WTC11 (cell line): ENCODE data around the gene KANSL3. TPM values are rescaled to one million over a fixed set of nuclear protein-coding genes. Genes with fewer than 3 reads are reported as not detected.

Experiments
- ATAC-seq: fragments of 200-7000 bp; cut with Tn5 transposase; 2 replicates; pipeline ENCODE4 v1.10.0; 2021; ENCODE audit warnings: mild to moderate bottlenecking, moderate library complexity
- CTCF ChIA-PET: fragments of 300-600 bp; sonication (Branson Sonifier 250); formaldehyde crosslinking; loops from one replicate; lab custom pipeline; 2021; ENCODE audit warnings: antibody characterized with exemption; lab: Charles Lee
- POLR2A ChIA-PET: fragments of 350-600 bp; sonication (Branson Sonifier 250); formaldehyde crosslinking; loops from one replicate; lab custom pipeline; 2021; ENCODE audit warnings: antibody characterized with exemption; lab: Charles Lee
- DNase-seq: peaks from one replicate; pipeline ENCODE4 v3.0.0; 2021; ENCODE audit warnings: low spot score
- H3K27ac Mint-ChIP-seq: 2 replicates; pipeline ENCODE4 v1.8.0; 2021; ENCODE audit warnings: mixed read lengths
- H3K27me3 Mint-ChIP-seq: 2 replicates; pipeline ENCODE4 v1.8.0; 2021; ENCODE audit warnings: low read depth, mild to moderate bottlenecking, moderate library complexity, mixed read lengths
- H3K36me3 Mint-ChIP-seq: 2 replicates; pipeline ENCODE4 v1.8.0; 2021; ENCODE audit warnings: mixed read lengths
- H3K4me1 Mint-ChIP-seq: 2 replicates; pipeline ENCODE4 v1.8.0; 2022; ENCODE audit warnings: mixed read lengths
- H3K4me3 Mint-ChIP-seq: 2 replicates; pipeline ENCODE4 v1.8.0; 2021; ENCODE audit warnings: mild to moderate bottlenecking, moderate library complexity, mixed read lengths
- H3K9me3 Mint-ChIP-seq: 2 replicates; pipeline ENCODE4 v1.8.0; 2021; ENCODE audit warnings: mixed read lengths
- AFF4 ChIP-seq: sonication (generic); formaldehyde crosslinking; IDR thresholded peaks from 2 replicates; pipeline ENCODE4 v1.8.1; 2023; ENCODE audit warnings: mild to moderate bottlenecking, missing genetic modification reagents, borderline replicate concordance
- CDX4 ChIP-seq: fragments of 250-450 bp; sonication (Bioruptor Pico); IDR thresholded peaks from 2 replicates; pipeline ENCODE4 v1.9.0; 2021; ENCODE audit warnings: moderate library complexity, mild to moderate bottlenecking, inconsistent platforms, borderline replicate concordance
- CREB1 ChIP-seq: sonication (generic); formaldehyde crosslinking; IDR thresholded peaks from 2 replicates; pipeline ENCODE4 v1.8.0; 2023; ENCODE audit warnings: mild to moderate bottlenecking, missing genetic modification reagents
- CREM ChIP-seq: sonication (generic); formaldehyde crosslinking; IDR thresholded peaks from 2 replicates; pipeline ENCODE4 v1.8.1; 2022; ENCODE audit warnings: mild to moderate bottlenecking, missing genetic modification reagents, moderate library complexity
- CTCF ChIP-seq: fragments of 200-600 bp; IDR thresholded peaks from 2 replicates; pipeline ENCODE4 v1.8.0; 2022; ENCODE audit warnings: antibody characterized with exemption
- E2F4 ChIP-seq: sonication (generic); formaldehyde crosslinking; IDR thresholded peaks from 2 replicates; pipeline ENCODE4 v1.8.1; 2022; ENCODE audit warnings: low read depth, mild to moderate bottlenecking, moderate library complexity, missing genetic modification reagents, borderline replicate concordance
- EMX1 ChIP-seq: fragments of 250-450 bp; sonication (Bioruptor Pico); IDR thresholded peaks from 2 replicates; pipeline ENCODE4 v1.8.0; 2021; ENCODE audit warnings: mild to moderate bottlenecking
- ERG ChIP-seq: fragments of 250-450 bp; sonication (Bioruptor Pico); IDR thresholded peaks from 2 replicates; pipeline ENCODE4 v1.8.0; 2021; ENCODE audit warnings: mild to moderate bottlenecking
- IRF2 ChIP-seq: sonication (generic); formaldehyde crosslinking; IDR thresholded peaks from 2 replicates; pipeline ENCODE4 v1.8.0; 2022; ENCODE audit warnings: low read depth, missing genetic modification reagents, borderline replicate concordance
- KAT7 ChIP-seq: sonication (generic); formaldehyde crosslinking; IDR thresholded peaks from 2 replicates; pipeline ENCODE4 v1.8.1; 2023; ENCODE audit warnings: missing genetic modification reagents, mild to moderate bottlenecking, borderline replicate concordance
- NR1H2 ChIP-seq: sonication (generic); formaldehyde crosslinking; IDR thresholded peaks from 2 replicates; pipeline ENCODE4 v1.9.0; 2021; ENCODE audit warnings: mild to moderate bottlenecking, moderate library complexity, missing genetic modification reagents
- PREB ChIP-seq: sonication (generic); formaldehyde crosslinking; IDR thresholded peaks from 2 replicates; pipeline ENCODE4 v1.8.1; 2022; ENCODE audit warnings: mild to moderate bottlenecking, missing genetic modification reagents, moderate library complexity, borderline replicate concordance
- PRRX2 ChIP-seq: fragments of 250-450 bp; sonication (Bioruptor Pico); IDR thresholded peaks from 2 replicates; pipeline ENCODE4 v1.8.0; 2021; ENCODE audit warnings: mild to moderate bottlenecking
- RORB ChIP-seq: fragments of 250-450 bp; sonication (Bioruptor Pico); IDR thresholded peaks from 2 replicates; pipeline ENCODE4 v1.9.0; 2021; ENCODE audit warnings: mild to moderate bottlenecking
- ZNF138 ChIP-seq: sonication (generic); formaldehyde crosslinking; conservative IDR thresholded peaks from 2 replicates; pipeline ENCODE4 v1.8.1; 2022; ENCODE audit warnings: mild to moderate bottlenecking, moderate library complexity, missing genetic modification reagents
- ZNF263 ChIP-seq: sonication (generic); formaldehyde crosslinking; IDR thresholded peaks from 2 replicates; pipeline ENCODE4 v1.8.1; 2022; ENCODE audit warnings: low read depth, mild to moderate bottlenecking, moderate library complexity, missing genetic modification reagents
- ZNF317 ChIP-seq: sonication (generic); formaldehyde crosslinking; IDR thresholded peaks from 2 replicates; pipeline ENCODE4 v1.8.1; 2023; ENCODE audit warnings: low read depth, mild to moderate bottlenecking, moderate library complexity, missing genetic modification reagents, borderline replicate concordance
- total RNA-seq: library from RNA; stranded (reverse); gene quantifications from 3 replicates; pipeline ENCODE4 v1.2.3, GENCODE V29; 2021

KANSL3 gene
- total RNA-seq, 1 experiment from 2014 or later = 32.5 TPM

- TF ChIP-seq PREB (CRISPR knock-in tag) = no peak
- TF ChIP-seq AFF4 (CRISPR knock-in tag) = no peak
- TF ChIP-seq NR1H2 = no peak
- TF ChIP-seq CREM (CRISPR knock-in tag) = no peak
- no peak for TF ChIP-seq ERG
- TF ChIP-seq ZNF138 (CRISPR knock-in tag) = no peak
- no peak for TF ChIP-seq CREB1
- TF ChIP-seq ZNF317 (CRISPR knock-in tag) = no peak
- TF ChIP-seq KAT7 (CRISPR knock-in tag) = no peak
- no peak for TF ChIP-seq IRF2 (CRISPR knock-in tag)
- no peak for TF ChIP-seq ZNF263 (CRISPR knock-in tag)
- no peak for TF ChIP-seq CTCF
- no peak for TF ChIP-seq PRRX2
- TF ChIP-seq RORB = no peak
- no peak for TF ChIP-seq E2F4 (CRISPR knock-in tag)
- TF ChIP-seq CDX4 = no peak
- no peak for TF ChIP-seq EMX1 (CRISPR knock-in tag)
- TF ChIP-seq, all 79 proteins: peak for 0
- Mint-ChIP-seq H3K4me3 (no peak overlapping the region), H3K27me3 (no peaks in the 10 kb centered on the region), H3K36me3 (no peaks in the 10 kb centered on the region), H3K4me1 (no peaks in the 10 kb centered on the region), H3K27ac (no peak overlapping the region), H3K9me3 (no peaks in the 10 kb centered on the region)
- ATAC-seq = no peak
- ChIA-PET POLR2A (no interaction called here), CTCF (interaction anchor here (0.7 to 1.2 kb wide), 2 partner anchors 23 to 27 kb away, joined by 3 to 4 read pairs; no protein-coding TSS in a partner anchor)
- no peak for DNase-seq
Measured at GRCh38 chr2:96577501-96577900, 60.6 kb downstream of the KANSL3 start.
